GM10266 (cell line): ENCODE measurements around the gene MDM2.

Source experiments
- DNase-seq: peaks from one replicate; pipeline ENCODE4 v3.0.0; 2012; ENCODE audit errors: extremely low spot score
- TF ChIP-seq, protein P1 (sequence below): IDR thresholded peaks from 2 replicates; pipeline ENCODE4 v1.5.1; 2012; ENCODE audit warnings: mild to moderate bottlenecking, low read depth; ENCODE audit not compliant: control insufficient read depth, insufficient read depth; ENCODE audit errors: missing control alignments

The MDM2 gene

DNA sequence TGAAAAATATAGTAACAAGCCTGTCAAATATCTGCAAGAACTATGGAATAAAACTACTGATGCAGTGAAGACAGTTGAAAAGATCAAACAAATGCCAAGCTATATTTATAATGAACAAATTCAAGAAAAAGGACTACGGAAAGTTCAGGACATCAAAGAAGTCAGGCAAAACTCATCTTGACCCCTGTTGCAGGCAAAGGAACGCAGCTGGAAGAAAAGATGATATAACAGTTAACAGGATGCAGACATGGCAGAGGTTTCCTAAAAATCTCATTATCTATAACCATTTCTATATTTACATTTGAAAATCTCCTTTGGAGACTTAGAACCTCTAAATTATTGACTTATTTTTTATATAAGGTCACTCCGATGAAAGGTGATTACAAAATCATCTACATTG is 34.1 kb downstream of the MDM2 start:
- TF ChIP-seq, protein P1, sequence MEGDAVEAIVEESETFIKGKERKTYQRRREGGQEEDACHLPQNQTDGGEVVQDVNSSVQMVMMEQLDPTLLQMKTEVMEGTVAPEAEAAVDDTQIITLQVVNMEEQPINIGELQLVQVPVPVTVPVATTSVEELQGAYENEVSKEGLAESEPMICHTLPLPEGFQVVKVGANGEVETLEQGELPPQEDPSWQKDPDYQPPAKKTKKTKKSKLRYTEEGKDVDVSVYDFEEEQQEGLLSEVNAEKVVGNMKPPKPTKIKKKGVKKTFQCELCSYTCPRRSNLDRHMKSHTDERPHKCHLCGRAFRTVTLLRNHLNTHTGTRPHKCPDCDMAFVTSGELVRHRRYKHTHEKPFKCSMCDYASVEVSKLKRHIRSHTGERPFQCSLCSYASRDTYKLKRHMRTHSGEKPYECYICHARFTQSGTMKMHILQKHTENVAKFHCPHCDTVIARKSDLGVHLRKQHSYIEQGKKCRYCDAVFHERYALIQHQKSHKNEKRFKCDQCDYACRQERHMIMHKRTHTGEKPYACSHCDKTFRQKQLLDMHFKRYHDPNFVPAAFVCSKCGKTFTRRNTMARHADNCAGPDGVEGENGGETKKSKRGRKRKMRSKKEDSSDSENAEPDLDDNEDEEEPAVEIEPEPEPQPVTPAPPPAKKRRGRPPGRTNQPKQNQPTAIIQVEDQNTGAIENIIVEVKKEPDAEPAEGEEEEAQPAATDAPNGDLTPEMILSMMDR: no peak
- no peak for DNase-seq

DNA sequence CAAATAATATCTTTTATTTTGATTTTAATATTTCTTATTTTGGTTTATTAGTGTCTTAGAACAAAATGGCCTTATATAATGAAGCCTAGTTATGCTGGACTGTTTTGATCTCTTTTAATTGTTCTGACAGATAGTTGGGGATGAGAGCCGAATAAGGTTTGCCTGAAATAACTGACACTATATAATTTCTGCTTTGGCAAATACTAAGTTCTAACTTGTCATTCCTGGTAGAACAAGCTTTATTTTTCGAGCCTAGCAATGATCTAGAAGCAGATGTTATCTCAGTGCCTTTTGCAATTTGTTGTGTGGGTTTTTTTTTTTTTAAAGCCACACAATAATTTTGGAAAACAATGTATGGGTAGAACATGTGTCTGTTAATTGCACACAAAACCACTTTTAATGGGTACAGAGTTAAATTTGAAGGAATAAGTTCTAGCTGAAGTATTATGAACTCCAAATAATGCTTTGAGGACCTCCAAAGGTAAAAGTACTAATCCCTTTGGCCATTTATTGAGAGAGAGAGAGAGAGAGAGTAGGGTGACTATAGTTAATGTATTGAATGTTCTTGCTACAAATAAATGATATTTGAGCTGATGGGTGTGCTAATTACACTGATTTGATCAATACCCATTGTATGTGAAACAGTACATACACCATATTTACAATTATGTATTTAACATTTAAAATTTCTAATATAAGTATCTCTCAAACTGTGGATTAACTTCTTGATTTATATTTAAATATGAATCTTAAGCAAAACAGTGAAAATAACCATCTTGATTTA is 35.0 kb downstream of the MDM2 start:
- DNase-seq: no peak
- TF ChIP-seq, protein P1: no peak

DNA sequence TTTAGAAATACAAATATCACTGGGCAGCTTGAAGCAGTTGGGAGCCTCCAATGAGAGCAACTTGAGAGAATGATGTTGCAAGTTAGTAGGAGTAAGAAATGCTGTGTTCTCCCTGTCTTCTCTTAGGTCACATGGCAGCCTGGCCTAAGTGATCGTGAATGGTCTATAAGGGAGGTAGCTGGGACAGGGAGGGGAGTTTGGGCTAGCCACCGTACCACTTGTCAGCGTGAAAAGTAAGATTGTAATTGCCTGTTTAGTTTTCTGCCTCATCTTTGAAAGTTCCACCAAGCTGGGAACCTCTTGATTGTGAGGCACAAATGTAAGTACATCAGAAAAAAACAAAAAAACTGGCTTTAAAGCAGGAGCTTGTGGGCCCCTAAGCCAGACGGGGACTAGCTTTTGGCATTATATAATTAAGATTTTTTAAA is 36.4 kb downstream of the MDM2 start:
- DNase-seq: no peak
- TF ChIP-seq, protein P1: no peak

GRCh38 chr12:68844788-68845695 is 37.1 kb downstream of the MDM2 start:
- TF ChIP-seq, protein P1: no peak
- DNase-seq: no peak

DNA sequence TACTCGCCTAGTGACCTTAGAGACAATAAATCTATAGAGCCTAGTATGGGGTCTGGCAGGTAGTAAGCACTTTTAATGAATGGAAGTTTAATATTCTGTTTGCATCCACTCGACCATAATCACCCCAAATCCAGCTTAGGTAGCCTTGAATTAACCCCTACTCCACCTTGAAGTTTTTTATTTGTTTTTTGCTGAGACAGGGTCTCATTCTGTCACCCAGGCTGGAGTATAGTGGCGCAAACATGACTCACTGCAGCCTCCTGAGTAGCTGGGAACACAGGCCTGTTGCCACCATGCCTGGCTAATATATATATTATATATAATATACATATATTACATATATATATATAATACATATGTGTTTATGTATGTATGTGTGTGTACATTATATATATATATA is 38.8 kb downstream of the MDM2 start:
- no peak for DNase-seq
- TF ChIP-seq, protein P1: no peak

DNA sequence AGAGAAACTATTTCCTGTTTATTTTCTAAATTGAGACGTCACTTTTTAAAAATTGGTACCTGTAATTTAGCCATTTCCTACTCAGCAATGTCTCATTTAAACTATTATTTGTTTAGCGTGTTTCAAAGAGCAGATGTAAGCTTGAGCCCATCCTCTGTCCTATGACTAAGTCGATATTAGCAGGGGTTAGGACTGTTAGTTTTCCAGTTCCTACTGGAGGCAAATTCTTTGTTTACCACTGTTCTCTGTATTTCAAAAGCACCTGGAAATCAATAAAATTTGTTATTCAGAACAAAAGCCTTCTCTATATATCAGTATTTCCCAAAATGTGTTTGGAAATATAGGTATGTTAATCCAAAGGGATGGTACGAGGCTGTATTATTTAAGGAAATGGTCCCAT is 42.4 kb downstream of the MDM2 start:
- DNase-seq: no peak
- TF ChIP-seq, protein P1: no peak
